SU-DHL-6 (cell line): ENCODE measurements around the gene ALKBH5.

Experiments
- EZH2phosphoT487 ChIP-seq: fragments of 200-600 bp; sonication (generic), shearing (Covaris generic); conservative IDR thresholded peaks from 2 replicates; pipeline ENCODE4 v1.6.1; 2018; ENCODE audit warnings: mild to moderate bottlenecking, antibody characterized with exemption, low read length, moderate library complexity, mixed read lengths
- TF ChIP-seq, protein P1 (sequence below): fragments of 200-600 bp; sonication (generic); IDR thresholded peaks from one replicate; pipeline ENCODE4 v1.5.1; 2017; ENCODE audit warnings: antibody characterized with exemption, mild to moderate bottlenecking, low read length, moderate library complexity; ENCODE audit not compliant: insufficient read depth, poor library complexity, severe bottlenecking

DNA sequence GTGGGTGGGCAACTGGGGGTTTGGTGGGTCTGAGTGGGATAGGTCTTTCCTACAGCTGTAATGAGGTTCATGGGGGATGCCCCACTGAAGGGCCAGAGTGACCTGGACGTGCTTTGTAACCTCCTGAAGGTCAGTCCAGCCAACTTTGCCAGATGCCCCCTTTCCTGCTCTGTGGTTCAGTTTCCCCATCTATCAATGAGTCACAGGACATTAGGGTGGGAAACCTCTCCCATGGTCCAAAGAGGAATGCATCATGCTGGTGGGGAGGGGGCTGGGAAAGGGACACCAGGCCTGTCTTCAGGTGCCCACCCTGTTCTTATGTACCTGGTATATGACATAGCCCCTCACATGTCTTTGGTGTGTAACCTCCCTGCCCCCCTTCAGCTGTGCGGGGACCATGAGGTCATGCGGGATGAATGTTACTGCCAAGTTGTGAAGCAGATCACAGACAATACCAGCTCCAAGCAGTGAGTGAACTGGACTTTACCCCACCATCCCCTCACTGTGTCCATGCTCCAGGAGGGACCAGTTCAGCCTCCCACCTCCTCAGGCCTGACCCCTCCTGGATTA, 24.0 kb upstream of the ALKBH5 start:
- TF ChIP-seq, protein P1, sequence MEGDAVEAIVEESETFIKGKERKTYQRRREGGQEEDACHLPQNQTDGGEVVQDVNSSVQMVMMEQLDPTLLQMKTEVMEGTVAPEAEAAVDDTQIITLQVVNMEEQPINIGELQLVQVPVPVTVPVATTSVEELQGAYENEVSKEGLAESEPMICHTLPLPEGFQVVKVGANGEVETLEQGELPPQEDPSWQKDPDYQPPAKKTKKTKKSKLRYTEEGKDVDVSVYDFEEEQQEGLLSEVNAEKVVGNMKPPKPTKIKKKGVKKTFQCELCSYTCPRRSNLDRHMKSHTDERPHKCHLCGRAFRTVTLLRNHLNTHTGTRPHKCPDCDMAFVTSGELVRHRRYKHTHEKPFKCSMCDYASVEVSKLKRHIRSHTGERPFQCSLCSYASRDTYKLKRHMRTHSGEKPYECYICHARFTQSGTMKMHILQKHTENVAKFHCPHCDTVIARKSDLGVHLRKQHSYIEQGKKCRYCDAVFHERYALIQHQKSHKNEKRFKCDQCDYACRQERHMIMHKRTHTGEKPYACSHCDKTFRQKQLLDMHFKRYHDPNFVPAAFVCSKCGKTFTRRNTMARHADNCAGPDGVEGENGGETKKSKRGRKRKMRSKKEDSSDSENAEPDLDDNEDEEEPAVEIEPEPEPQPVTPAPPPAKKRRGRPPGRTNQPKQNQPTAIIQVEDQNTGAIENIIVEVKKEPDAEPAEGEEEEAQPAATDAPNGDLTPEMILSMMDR: no peak
- TF ChIP-seq EZH2phosphoT487: no peak
